PFSK-1 (cell line): ENCODE measurements around the gene JAK2.

Source experiments
- FOXP2 ChIP-seq: optimal IDR thresholded peaks from 2 replicates; pipeline ENCODE3; 2011; ENCODE audit warnings: borderline replicate concordance, control low read depth, inconsistent platforms; ENCODE audit not compliant: insufficient read depth; ENCODE audit errors: extremely low read length, extremely low read depth
- POLR2AphosphoS5 ChIP-seq: IDR thresholded peaks from 2 replicates; pipeline ENCODE4 v1.6.1; 2012; ENCODE audit warnings: low read depth, mild to moderate bottlenecking, control low read depth, low read length, moderate library complexity
- SIN3A ChIP-seq: IDR thresholded peaks from 2 replicates; pipeline ENCODE4 v1.6.1; 2012; ENCODE audit warnings: mild to moderate bottlenecking, low read length, moderate library complexity, borderline replicate concordance; ENCODE audit not compliant: insufficient read depth
- TAF1 ChIP-seq: IDR thresholded peaks from 2 replicates; pipeline ENCODE4 v1.6.1; 2012; ENCODE audit warnings: low read length, control low read depth, borderline replicate concordance; ENCODE audit not compliant: insufficient read depth
- TF ChIP-seq, protein P1 (sequence below), 2 experiments: IDR thresholded peaks; 2 replicates each; pipeline versions ENCODE4 v1.6.1 to v1.8.0; 2011 to 2012; ENCODE audit warnings: low read depth in 2 of 2, low read length in 2 of 2, control low read depth in 1 of 2, inconsistent platforms in 1 of 2, mild to moderate bottlenecking in 1 of 2, moderate library complexity in 1 of 2; ENCODE audit not compliant: insufficient read depth in 1 of 2

The JAK2 gene

DNA sequence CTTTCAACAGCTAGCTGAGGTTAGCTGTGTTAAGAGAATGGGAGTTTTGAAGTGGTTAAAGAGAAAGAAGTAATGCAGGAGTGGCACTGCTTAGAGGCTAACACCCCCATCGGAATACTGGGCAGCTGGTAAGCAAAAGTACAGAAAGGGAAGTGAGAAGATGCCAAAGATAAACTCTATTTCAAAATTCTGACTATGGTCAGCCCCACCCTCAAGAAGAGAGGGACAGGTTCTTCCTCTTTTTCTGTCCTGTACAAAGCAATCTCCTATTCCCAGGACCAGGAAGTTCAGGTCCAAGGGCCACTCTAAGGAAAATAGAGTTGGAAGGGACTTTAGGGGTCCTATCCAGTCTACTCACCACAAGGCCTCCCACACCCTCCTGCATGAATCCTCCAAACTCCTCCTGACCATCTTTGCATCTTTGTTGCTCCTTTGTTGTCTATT lies 45.9 kb upstream of the JAK2 start:
- no peak for TF ChIP-seq FOXP2
- TF ChIP-seq SIN3A: no peak
- no peak for TF ChIP-seq POLR2AphosphoS5
- TF ChIP-seq, protein P1, sequence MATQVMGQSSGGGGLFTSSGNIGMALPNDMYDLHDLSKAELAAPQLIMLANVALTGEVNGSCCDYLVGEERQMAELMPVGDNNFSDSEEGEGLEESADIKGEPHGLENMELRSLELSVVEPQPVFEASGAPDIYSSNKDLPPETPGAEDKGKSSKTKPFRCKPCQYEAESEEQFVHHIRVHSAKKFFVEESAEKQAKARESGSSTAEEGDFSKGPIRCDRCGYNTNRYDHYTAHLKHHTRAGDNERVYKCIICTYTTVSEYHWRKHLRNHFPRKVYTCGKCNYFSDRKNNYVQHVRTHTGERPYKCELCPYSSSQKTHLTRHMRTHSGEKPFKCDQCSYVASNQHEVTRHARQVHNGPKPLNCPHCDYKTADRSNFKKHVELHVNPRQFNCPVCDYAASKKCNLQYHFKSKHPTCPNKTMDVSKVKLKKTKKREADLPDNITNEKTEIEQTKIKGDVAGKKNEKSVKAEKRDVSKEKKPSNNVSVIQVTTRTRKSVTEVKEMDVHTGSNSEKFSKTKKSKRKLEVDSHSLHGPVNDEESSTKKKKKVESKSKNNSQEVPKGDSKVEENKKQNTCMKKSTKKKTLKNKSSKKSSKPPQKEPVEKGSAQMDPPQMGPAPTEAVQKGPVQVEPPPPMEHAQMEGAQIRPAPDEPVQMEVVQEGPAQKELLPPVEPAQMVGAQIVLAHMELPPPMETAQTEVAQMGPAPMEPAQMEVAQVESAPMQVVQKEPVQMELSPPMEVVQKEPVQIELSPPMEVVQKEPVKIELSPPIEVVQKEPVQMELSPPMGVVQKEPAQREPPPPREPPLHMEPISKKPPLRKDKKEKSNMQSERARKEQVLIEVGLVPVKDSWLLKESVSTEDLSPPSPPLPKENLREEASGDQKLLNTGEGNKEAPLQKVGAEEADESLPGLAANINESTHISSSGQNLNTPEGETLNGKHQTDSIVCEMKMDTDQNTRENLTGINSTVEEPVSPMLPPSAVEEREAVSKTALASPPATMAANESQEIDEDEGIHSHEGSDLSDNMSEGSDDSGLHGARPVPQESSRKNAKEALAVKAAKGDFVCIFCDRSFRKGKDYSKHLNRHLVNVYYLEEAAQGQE (IDR thresholded peaks at IDR 0.05; ENCODE audit: insufficient read depth in 1 of 2, low read depth in 2 of 2, low read length in 2 of 2): no peak
- no peak for TF ChIP-seq TAF1

DNA sequence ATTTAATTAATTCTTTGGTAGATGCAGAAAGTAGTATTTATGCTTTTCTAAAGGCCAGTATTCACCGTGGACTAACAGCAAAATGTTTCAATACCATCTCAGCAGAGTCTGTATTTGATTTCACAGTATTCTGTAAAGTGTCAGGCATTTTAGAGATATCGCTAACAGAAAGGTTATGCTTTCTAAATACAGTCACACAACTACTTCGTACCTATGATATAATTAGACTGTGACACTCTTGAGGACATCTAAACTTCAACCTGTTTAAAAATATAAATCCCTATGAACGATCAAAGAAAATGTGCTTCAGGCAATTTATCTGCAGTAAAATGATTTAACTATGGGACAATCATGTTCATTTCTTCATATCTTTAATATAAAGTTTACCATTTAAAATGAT lies 41.7 kb upstream of the JAK2 start:
- TF ChIP-seq FOXP2: no peak
- no peak for TF ChIP-seq TAF1
- TF ChIP-seq, protein P1 (IDR thresholded peaks at IDR 0.05; ENCODE audit: insufficient read depth in 1 of 2, low read depth in 2 of 2, low read length in 2 of 2): no peak
- TF ChIP-seq POLR2AphosphoS5: no peak
- no peak for TF ChIP-seq SIN3A

- TF ChIP-seq, protein P1 (IDR thresholded peaks at IDR 0.05; ENCODE audit: insufficient read depth in 1 of 2, low read depth in 2 of 2, low read length in 2 of 2): no peak
Measured at GRCh38 chr9:4946937-4947336, 38.1 kb upstream of the JAK2 start.

DNA sequence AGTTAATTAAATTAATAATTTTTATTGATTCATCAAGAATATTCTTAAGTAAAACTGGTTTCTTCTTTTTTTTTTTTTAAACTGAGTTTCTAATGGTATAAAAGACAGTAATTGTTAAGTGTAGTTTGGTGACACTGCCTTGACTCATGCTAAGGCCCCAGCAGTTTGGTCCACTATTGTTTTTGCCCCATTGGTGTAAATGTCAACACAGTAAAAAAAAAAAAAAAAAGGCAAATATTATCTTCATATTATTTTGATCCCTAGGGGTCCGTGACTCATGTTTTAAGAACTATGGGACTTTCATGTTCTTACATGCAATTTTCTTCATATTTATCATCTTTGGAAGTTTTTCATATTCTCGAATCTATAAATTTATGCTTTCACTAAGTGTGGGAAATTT lies 29.2 kb upstream of the JAK2 start:
- TF ChIP-seq, protein P1 (IDR thresholded peaks at IDR 0.05; ENCODE audit: insufficient read depth in 1 of 2, low read depth in 2 of 2, low read length in 2 of 2): no peak
- TF ChIP-seq SIN3A (no peak), TAF1 (no peak), FOXP2 (no peak), POLR2AphosphoS5 (no peak)

- TF ChIP-seq SIN3A (no peak), FOXP2 (no peak), POLR2AphosphoS5 (no peak), TAF1 (no peak)
- TF ChIP-seq, protein P1 (IDR thresholded peaks at IDR 0.05; ENCODE audit: insufficient read depth in 1 of 2, low read depth in 2 of 2, low read length in 2 of 2): no peak
Measured at GRCh38 chr9:4959031-4959430, 26.0 kb upstream of the JAK2 start.
